Pancreas (tissue), 10 donors: ENCODE measurements around the gene FYN. TPM values are rescaled to one million over a fixed set of nuclear protein-coding genes. Genes with fewer than 3 reads are reported as not detected.

Source experiments
- ATAC-seq, 4 donors: fragments of 200-7000 bp; cut with Tn5 transposase; one replicate each; pipeline versions ENCODE4 v1.8.0 to v1.9.1; 2020; ENCODE audit warnings: mild to moderate bottlenecking in 4 of 4, moderate library complexity in 4 of 4
- DNase-seq, 6 donors: peaks; one replicate each; pipeline ENCODE4 v3.0.0-alpha.2; 2020
- FAIRE-seq: peaks from 2 replicates; lab custom pipeline; 2012; peaks lifted over from hg19 to GRCh38; lab: Jason Lieb, UNC
- H3K27ac ChIP-seq, 4 donors: fragments of 200-600 bp; sonication (generic); 1 replicate in 3 of 4; 2 replicates in 1 of 4; pipeline versions ENCODE4 v1.5.0 to v1.8.0; 2020
- H3K27me3 ChIP-seq, 4 donors: fragments of 200-600 bp; one replicate each; pipeline ENCODE4 v1.8.0; 2021
- H3K36me3 ChIP-seq, 3 donors: fragments of 200-600 bp; sonication (generic) in 1 of 3; one replicate each; pipeline versions ENCODE4 v1.5.0 to v1.8.0; 2020 to 2021
- H3K4me1 ChIP-seq, 3 donors: fragments of 200-600 bp; one replicate each; pipeline ENCODE4 v1.8.0; 2021
- H3K4me3 ChIP-seq, 4 donors: fragments of 200-600 bp; sonication (generic) in 2 of 4; one replicate each; pipeline versions ENCODE4 v1.5.0 to v1.8.0; 2020 to 2021
- H3K9me3 ChIP-seq, 4 donors: fragments of 200-600 bp; one replicate each; pipeline ENCODE4 v1.8.0; 2021
- CTCF ChIP-seq, 4 donors: fragments of 200-600 bp; sonication (generic) in 3 of 4; IDR thresholded peaks; one replicate each; pipeline versions ENCODE4 v1.5.0 to v1.8.0; 2021; ENCODE audit warnings: antibody characterized with exemption in 4 of 4
- WGBS, 2 donors: extraction: QIAGEN DNeasy Blood & Tissue Kit; methylation state at CpG; one replicate each; pipeline ENCODE4 v1.1.7; 2013; 5-methylcytosine and 5-hydroxymethylcytosine counted together
- intact Hi-C, 3 donors: fragments of 100-400 bp; cut with DNase I; formaldehyde crosslinking; loops; one replicate each; pipeline versions ENCODE4 v1.11.1 to v1.14.2; 2022
- polyA plus RNA-seq, 2 donors: library from polyadenylated mRNA; stranded (reverse); fragments of 200-250 nt; gene quantifications; one replicate each; pipeline ENCODE4 v1.2.3, GENCODE V29; 2013
- total RNA-seq, 6 donors: library from RNA; stranded (reverse); fragmentation: NEBNext Ultra II Directional in 4 of 6; extraction: Animal tissue kit (Norgen Biotek cat#: 25700) in 4 of 6; gene quantifications; one replicate each; pipeline versions ENCODE4 v1.2.1 to v1.2.4, GENCODE V29; 2021 to 2023
- donor health status: healthy with polysubstance abuse.
- donor health status: DM: no; HTN: no; CAD: no; lungs with moderate emphysema.
- donor health status: DM: no; HTN: no; CAD: no.
- donor health status: control.
- donor health status: control.
- donor health status: Bipolar disorder and iron deficiency.
- donor health status: DM: yes; HTN: yes; CAD: no.
- donor health status: DM: no; HTN: no; CAD: no.
- donor health status: DM: no; HTN: no; CAD: no.
- donor health status: DM: yes; HTN: yes; CAD: no.

FYN gene
- total and polyA plus RNA-seq, 8 donors: 6.4 to 21.7 (median 11.9) TPM

GRCh38 chr6:111768431-111768770 is 104.9 kb downstream of the FYN start:
- Histone ChIP-seq H3K27me3 (no peaks in the 10 kb centered on the region), H3K36me3 (no peaks in the 10 kb centered on the region), H3K4me3 (no peak overlapping the region), H3K9me3 (no peaks in the 10 kb centered on the region), H3K27ac (no peak overlapping the region), H3K4me1 (no peaks in the 10 kb centered on the region)
- intact Hi-C loops: no loop called here
- FAIRE-seq: no peak
- ATAC-seq: no peak
- 93 to 94% methylated on average over 2 of the region's 2 CpGs for WGBS, 2 donors
- no peak for DNase-seq
- no peak for TF ChIP-seq CTCF (IDR thresholded peaks at IDR 0.05)

GRCh38 chr6:111767752-111768430 is 105.4 kb downstream of the FYN start:
- DNase-seq (no peak), FAIRE-seq (no peak), ATAC-seq (no peak)
- intact Hi-C loops: no loop called here
- no peak for TF ChIP-seq CTCF (IDR thresholded peaks at IDR 0.05)
- H3K36me3 ChIP-seq: no peaks in the 10 kb centered on the region
- no peaks in the 10 kb centered on the region for H3K27me3 ChIP-seq
- no peak overlapping the region for H3K27ac ChIP-seq
- WGBS, 2 donors: 48 to 59% methylated on average over 5 of the region's 5 CpGs
- no peaks in the 10 kb centered on the region for H3K9me3 ChIP-seq
- no peaks in the 10 kb centered on the region for H3K4me1 ChIP-seq
- H3K4me3 ChIP-seq: no peak overlapping the region

GRCh38 chr6:111766201-111766857 is 106.9 kb downstream of the FYN start:
- Histone ChIP-seq H3K9me3 (no peaks in the 10 kb centered on the region), H3K27me3 (no peaks in the 10 kb centered on the region), H3K27ac (no peak overlapping the region), H3K36me3 (no peaks in the 10 kb centered on the region), H3K4me1 (no peaks in the 10 kb centered on the region), H3K4me3 (no peak overlapping the region)
- TF ChIP-seq CTCF (IDR thresholded peaks at IDR 0.05): no peak
- no peak for DNase-seq
- ATAC-seq: no peak
- 75 to 77% methylated on average over 5 of the region's 5 CpGs for WGBS, 2 donors
- intact Hi-C loops: no loop called here
- FAIRE-seq: no peak

GRCh38 chr6:111765763-111766162 is 107.5 kb downstream of the FYN start:
- WGBS, 2 donors: 84 to 96% methylated on average over 1 of the region's 1 CpG
- H3K27me3 ChIP-seq: no peaks in the 10 kb centered on the region
- no peak overlapping the region for H3K27ac ChIP-seq
- no peak for TF ChIP-seq CTCF (IDR thresholded peaks at IDR 0.05)
- ATAC-seq (no peak), FAIRE-seq (no peak), DNase-seq (no peak)
- no peaks in the 10 kb centered on the region for H3K4me1 ChIP-seq
- no peak overlapping the region for H3K4me3 ChIP-seq
- intact Hi-C loops: no loop called here
- H3K36me3 ChIP-seq: no peaks in the 10 kb centered on the region
- no peaks in the 10 kb centered on the region for H3K9me3 ChIP-seq
